Activated CD4-positive, alpha-beta memory T cell treated with anti-CD3 and anti-CD28 coated beads, Interleukin-2, amount 10 ng/mL, durations not matched to agents 7 days and 5 days (primary cell): ENCODE data around the gene CSGALNACT2. TPM values are rescaled to one million over a fixed set of nuclear protein-coding genes. Genes with fewer than 3 reads are reported as not detected.

Experiments used
- CTCF ChIA-PET: fragments of 350-600 bp; sonication (Branson Sonifier 250); formaldehyde crosslinking; loops from one replicate; lab custom pipeline; 2021; ENCODE audit warnings: antibody characterized with exemption, inconsistent platforms; lab: Charles Lee
- POLR2A ChIA-PET: fragments of 350-600 bp; sonication (Branson Sonifier 250); formaldehyde crosslinking; loops from one replicate; lab custom pipeline; 2021; ENCODE audit warnings: antibody characterized with exemption; lab: Charles Lee
- DNase-seq: peaks from one replicate; pipeline ENCODE4 v3.0.0-alpha.2; 2020
- H3K27ac Mint-ChIP-seq: one replicate; pipeline ENCODE4 v1.8.0; 2021; ENCODE audit warnings: mild to moderate bottlenecking, mixed read lengths
- H3K27me3 Mint-ChIP-seq: one replicate; pipeline ENCODE4 v1.8.0; 2021; ENCODE audit warnings: mixed read lengths
- H3K36me3 Mint-ChIP-seq: one replicate; pipeline ENCODE4 v1.8.0; 2021; ENCODE audit warnings: low read depth, mixed read lengths
- H3K4me1 Mint-ChIP-seq: one replicate; pipeline ENCODE4 v1.8.0; 2021; ENCODE audit warnings: mixed read lengths
- H3K4me3 Mint-ChIP-seq: one replicate; pipeline ENCODE4 v1.8.0; 2021; ENCODE audit warnings: mild to moderate bottlenecking, mixed read lengths
- H3K9me3 Mint-ChIP-seq: one replicate; pipeline ENCODE4 v1.8.0; 2021; ENCODE audit warnings: mixed read lengths
- total RNA-seq, 2 experiments: library from RNA; stranded (reverse); gene quantifications; one replicate each; pipeline ENCODE4 v1.2.3, GENCODE V29; 2021

CSGALNACT2 gene
- total RNA-seq, 2 experiments from 2014 or later: 64.8 to 66.2 TPM

- Mint-ChIP-seq H3K9me3 (no peaks in the 10 kb centered on the region), H3K27ac (peak overlapping the region; percentile 21)
Observed at GRCh38 chr10:43105102-43105955, 32.9 kb upstream of the CSGALNACT2 start.

GRCh38 chr10:43105956-43106229 is 32.4 kb upstream of the CSGALNACT2 start:
- CTCF ChIA-PET: interaction anchor here (0.6 to 1.8 kb wide), 4 partner anchors 27 to 96 kb away, joined by 3 to 5 read pairs (median 3); partner anchors contain the start of gene CSGALNACT2
- Mint-ChIP-seq H3K4me3 (no peak overlapping the region), H3K36me3 (no peaks in the 10 kb centered on the region), H3K27ac (peak overlapping the region; percentile 21), H3K9me3 (no peaks in the 10 kb centered on the region), H3K27me3 (peaks cover 27% of the 10 kb centered on the region), H3K4me1 (peaks cover 33% of the 10 kb centered on the region)
- POLR2A ChIA-PET: interaction anchor here (1.5 to 1.6 kb wide), 3 partner anchors 32 to 352 kb away, joined by 3 to 10 read pairs (median 7); partner anchors contain the start of gene CSGALNACT2
- DNase-seq: no peak

More at GRCh38 chr10:43105102-43105955, 32.9 kb upstream of the CSGALNACT2 start:
- H3K4me1 Mint-ChIP-seq: peaks cover 28% of the 10 kb centered on the region
- peak; percentile 82 for DNase-seq
- peak overlapping the region; percentile 65 for H3K4me3 Mint-ChIP-seq
- CTCF ChIA-PET: interaction anchor here (0.6 to 1.8 kb wide), 6 partner anchors 16 to 351 kb away, joined by 3 to 5 read pairs (median 3); partner anchors contain the start of gene CSGALNACT2
- peaks cover 27% of the 10 kb centered on the region for H3K27me3 Mint-ChIP-seq
- POLR2A ChIA-PET: interaction anchor here (0.9 to 1.6 kb wide), 5 partner anchors 16 to 352 kb away, joined by 3 to 10 read pairs (median 5); partner anchors contain the start of gene CSGALNACT2
- no peaks in the 10 kb centered on the region for H3K36me3 Mint-ChIP-seq

- no peaks in the 10 kb centered on the region for H3K36me3 Mint-ChIP-seq
- H3K9me3 Mint-ChIP-seq: no peaks in the 10 kb centered on the region
- H3K4me1 Mint-ChIP-seq: peaks cover 33% of the 10 kb centered on the region
- H3K27ac Mint-ChIP-seq: no peak overlapping the region
- peaks cover 26% of the 10 kb centered on the region for H3K27me3 Mint-ChIP-seq
- DNase-seq: no peak
- H3K4me3 Mint-ChIP-seq: peak overlapping the region; percentile 18
- POLR2A ChIA-PET: interaction anchor here (1.5 to 1.6 kb wide), 3 partner anchors 31 to 353 kb away, joined by 3 to 10 read pairs (median 7); partner anchors contain the start of gene CSGALNACT2
- CTCF ChIA-PET: interaction anchor here (1.8 kb wide), 1 partner anchor 33 kb away, joined by 5 read pairs; no protein-coding TSS in a partner anchor
Observed at GRCh38 chr10:43106256-43107091, 31.8 kb upstream of the CSGALNACT2 start.

GRCh38 chr10:43108951-43109350 is 29.3 kb upstream of the CSGALNACT2 start:
- Mint-ChIP-seq H3K4me3 (no peak overlapping the region), H3K9me3 (no peaks in the 10 kb centered on the region), H3K27ac (no peak overlapping the region), H3K27me3 (peaks cover 6% of the 10 kb centered on the region), H3K36me3 (no peaks in the 10 kb centered on the region), H3K4me1 (peaks cover 33% of the 10 kb centered on the region)
- ChIA-PET CTCF (no interaction called here), POLR2A (no interaction called here)
- DNase-seq: no peak

- ChIA-PET CTCF (interaction anchor here (1.0 kb wide), 1 partner anchor 28 kb away, joined by 3 read pairs; the partner anchor contains the start of gene CSGALNACT2), POLR2A (interaction anchor here (1.0 to 2.2 kb wide), 2 partner anchors 11 to 23 kb away, joined by 3 to 8 read pairs; no protein-coding TSS in a partner anchor)
- peaks cover 4% of the 10 kb centered on the region for H3K27me3 Mint-ChIP-seq
- H3K4me3 Mint-ChIP-seq: no peak overlapping the region
- DNase-seq: no peak
- H3K36me3 Mint-ChIP-seq: no peaks in the 10 kb centered on the region
- H3K4me1 Mint-ChIP-seq: peaks cover 33% of the 10 kb centered on the region
- no peaks in the 10 kb centered on the region for H3K9me3 Mint-ChIP-seq
- no peak overlapping the region for H3K27ac Mint-ChIP-seq
Observed at GRCh38 chr10:43109671-43110249, 28.5 kb upstream of the CSGALNACT2 start.

- H3K9me3 Mint-ChIP-seq: no peaks in the 10 kb centered on the region
- no peak overlapping the region for H3K4me3 Mint-ChIP-seq
- no peak for DNase-seq
- H3K27ac Mint-ChIP-seq: no peak overlapping the region
- CTCF ChIA-PET: interaction anchor here (1.0 to 1.8 kb wide), 2 partner anchors 10 to 28 kb away, joined by 3 to 7 read pairs; partner anchors contain the start of gene CSGALNACT2
- peaks cover 29% of the 10 kb centered on the region for H3K4me1 Mint-ChIP-seq
- POLR2A ChIA-PET: interaction anchor here (1.0 to 2.2 kb wide), 3 partner anchors 10 to 28 kb away, joined by 3 to 8 read pairs (median 8); partner anchors contain the start of gene CSGALNACT2
- H3K27me3 Mint-ChIP-seq: no peaks in the 10 kb centered on the region
- no peaks in the 10 kb centered on the region for H3K36me3 Mint-ChIP-seq
Observed at GRCh38 chr10:43110338-43111071, 27.7 kb upstream of the CSGALNACT2 start.

GRCh38 chr10:43111101-43111500 is 27.1 kb upstream of the CSGALNACT2 start:
- CTCF ChIA-PET: interaction anchor here (1.8 kb wide), 1 partner anchor 10 kb away, joined by 7 read pairs; no protein-coding TSS in a partner anchor
- H3K27ac Mint-ChIP-seq: no peak overlapping the region
- no peaks in the 10 kb centered on the region for H3K27me3 Mint-ChIP-seq
- H3K4me3 Mint-ChIP-seq: no peak overlapping the region
- POLR2A ChIA-PET: interaction anchor here (0.9 to 2.2 kb wide), 3 partner anchors 10 to 329 kb away, joined by 3 to 8 read pairs (median 8); partner anchors contain the start of gene CSGALNACT2
- DNase-seq: no peak
- peaks cover 23% of the 10 kb centered on the region for H3K4me1 Mint-ChIP-seq
- H3K36me3 Mint-ChIP-seq: no peaks in the 10 kb centered on the region
- no peaks in the 10 kb centered on the region for H3K9me3 Mint-ChIP-seq

- H3K9me3 Mint-ChIP-seq: no peaks in the 10 kb centered on the region
- H3K4me1 Mint-ChIP-seq: peaks cover 13% of the 10 kb centered on the region
- no peak overlapping the region for H3K4me3 Mint-ChIP-seq
- DNase-seq: no peak
- CTCF ChIA-PET: interaction anchor here (1.8 kb wide), 1 partner anchor 9 kb away, joined by 7 read pairs; no protein-coding TSS in a partner anchor
- no peaks in the 10 kb centered on the region for H3K27me3 Mint-ChIP-seq
- no peaks in the 10 kb centered on the region for H3K36me3 Mint-ChIP-seq
- POLR2A ChIA-PET: interaction anchor here (0.9 to 1.9 kb wide), 2 partner anchors 26 to 330 kb away, joined by 3 to 8 read pairs; partner anchors contain the start of gene CSGALNACT2
- H3K27ac Mint-ChIP-seq: no peak overlapping the region
Observed at GRCh38 chr10:43111921-43112607, 26.2 kb upstream of the CSGALNACT2 start.

- Mint-ChIP-seq H3K36me3 (no peaks in the 10 kb centered on the region), H3K4me1 (peaks cover 11% of the 10 kb centered on the region), H3K27me3 (no peaks in the 10 kb centered on the region), H3K9me3 (no peaks in the 10 kb centered on the region), H3K27ac (no peak overlapping the region), H3K4me3 (no peak overlapping the region)
- ChIA-PET POLR2A (no interaction called here), CTCF (no interaction called here)
- DNase-seq: no peak
Observed at GRCh38 chr10:43112608-43112961, 25.7 kb upstream of the CSGALNACT2 start.

- POLR2A ChIA-PET: no interaction called here
- Mint-ChIP-seq H3K27me3 (no peaks in the 10 kb centered on the region), H3K4me1 (peaks cover 10% of the 10 kb centered on the region), H3K9me3 (no peaks in the 10 kb centered on the region), H3K36me3 (no peaks in the 10 kb centered on the region), H3K27ac (no peak overlapping the region), H3K4me3 (no peak overlapping the region)
- no peak for DNase-seq
- CTCF ChIA-PET: no interaction called here
Observed at GRCh38 chr10:43113201-43114087, 24.8 kb upstream of the CSGALNACT2 start.
